ENCODE data around the gene JPH2. TPM values are rescaled to one million over a fixed set of nuclear protein-coding genes. Genes with fewer than 3 reads are reported as not detected.

Gene JPH2
- total RNA-seq, 1 experiment from 2014 or later: 0.81 TPM

GRCh38 chr20:44198872-44199271 lies 11.9 kb upstream of the JPH2 start:
- Mint-ChIP-seq H3K27me3 (ENCODE audit: low read depth) (no peaks in the 10 kb centered on the region), H3K27ac (no peak overlapping the region), H3K36me3 (peaks cover 54% of the 10 kb centered on the region), H3K4me3 (no peak overlapping the region), H3K4me1 (no peaks in the 10 kb centered on the region), H3K9me3 (no peaks in the 10 kb centered on the region)
- ChIA-PET CTCF (no interaction called here), POLR2A (no interaction called here)
- no peak for ATAC-seq
- no peak for DNase-seq (ENCODE audit: low spot score)
- TF ChIP-seq TEAD1 (CRISPR knock-in tag; IDR thresholded peaks at IDR 0.05): no peak
- no peak for TF ChIP-seq CREM (CRISPR knock-in tag; IDR thresholded peaks at IDR 0.05)
- TF ChIP-seq GRHL2 (CRISPR knock-in tag; IDR thresholded peaks at IDR 0.05; ENCODE audit: insufficient replicate concordance, severe bottlenecking): no peak
- no peak for TF ChIP-seq ZNF232 (CRISPR knock-in tag; IDR thresholded peaks at IDR 0.05)
- no peak for TF ChIP-seq OVOL2 (CRISPR knock-in tag; IDR thresholded peaks at IDR 0.05; ENCODE audit: borderline replicate concordance)

DNA sequence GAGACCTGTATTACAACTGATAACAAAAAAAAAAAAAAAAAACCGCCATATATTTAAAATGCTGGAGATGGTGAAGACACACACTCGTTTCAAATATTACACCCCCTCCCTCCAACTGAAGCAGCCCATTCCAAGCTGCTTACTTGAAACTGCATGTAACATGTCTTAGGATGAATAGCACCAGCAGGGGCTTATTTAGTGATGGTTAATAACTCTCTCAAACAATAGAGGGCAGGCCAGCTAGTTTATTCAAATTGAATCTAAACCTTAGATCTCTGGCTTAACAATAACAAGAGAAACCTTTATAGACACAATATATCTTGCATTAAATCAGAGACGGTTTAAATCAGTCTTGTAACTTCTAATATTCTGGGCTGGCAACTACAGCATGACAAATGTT lies 9.3 kb upstream of the JPH2 start:
- Mint-ChIP-seq H3K27me3 (ENCODE audit: low read depth) (no peaks in the 10 kb centered on the region; the same call in 1 of the 2 replicates), H3K36me3 (peaks cover 36% of the 10 kb centered on the region), H3K9me3 (no peaks in the 10 kb centered on the region), H3K4me3 (no peak overlapping the region), H3K27ac (no peak overlapping the region), H3K4me1 (no peaks in the 10 kb centered on the region)
- CTCF ChIA-PET: interaction anchor here (0.7 to 2.5 kb wide), 8 partner anchors 22 to 843 kb away, joined by 3 to 19 read pairs (median 4); partner anchors contain the start of gene FITM2
- DNase-seq (ENCODE audit: low spot score) (no peak), ATAC-seq (no peak)
- TF ChIP-seq, protein P1, sequence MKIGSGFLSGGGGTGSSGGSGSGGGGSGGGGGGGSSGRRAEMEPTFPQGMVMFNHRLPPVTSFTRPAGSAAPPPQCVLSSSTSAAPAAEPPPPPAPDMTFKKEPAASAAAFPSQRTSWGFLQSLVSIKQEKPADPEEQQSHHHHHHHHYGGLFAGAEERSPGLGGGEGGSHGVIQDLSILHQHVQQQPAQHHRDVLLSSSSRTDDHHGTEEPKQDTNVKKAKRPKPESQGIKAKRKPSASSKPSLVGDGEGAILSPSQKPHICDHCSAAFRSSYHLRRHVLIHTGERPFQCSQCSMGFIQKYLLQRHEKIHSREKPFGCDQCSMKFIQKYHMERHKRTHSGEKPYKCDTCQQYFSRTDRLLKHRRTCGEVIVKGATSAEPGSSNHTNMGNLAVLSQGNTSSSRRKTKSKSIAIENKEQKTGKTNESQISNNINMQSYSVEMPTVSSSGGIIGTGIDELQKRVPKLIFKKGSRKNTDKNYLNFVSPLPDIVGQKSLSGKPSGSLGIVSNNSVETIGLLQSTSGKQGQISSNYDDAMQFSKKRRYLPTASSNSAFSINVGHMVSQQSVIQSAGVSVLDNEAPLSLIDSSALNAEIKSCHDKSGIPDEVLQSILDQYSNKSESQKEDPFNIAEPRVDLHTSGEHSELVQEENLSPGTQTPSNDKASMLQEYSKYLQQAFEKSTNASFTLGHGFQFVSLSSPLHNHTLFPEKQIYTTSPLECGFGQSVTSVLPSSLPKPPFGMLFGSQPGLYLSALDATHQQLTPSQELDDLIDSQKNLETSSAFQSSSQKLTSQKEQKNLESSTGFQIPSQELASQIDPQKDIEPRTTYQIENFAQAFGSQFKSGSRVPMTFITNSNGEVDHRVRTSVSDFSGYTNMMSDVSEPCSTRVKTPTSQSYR (CRISPR knock-in tag; IDR thresholded peaks at IDR 0.05): no peak
- POLR2A ChIA-PET: no interaction called here

- Mint-ChIP-seq H3K27me3 (ENCODE audit: low read depth) (no peaks in the 10 kb centered on the region; the same call in none of the 2 replicates), H3K9me3 (no peaks in the 10 kb centered on the region), H3K27ac (no peak overlapping the region; the same call in 1 of the 2 replicates), H3K36me3 (peaks cover 31% of the 10 kb centered on the region), H3K4me3 (no peak overlapping the region), H3K4me1 (no peaks in the 10 kb centered on the region)
- DNase-seq (ENCODE audit: low spot score): no peak
- ChIA-PET CTCF (interaction anchor here (0.9 to 2.5 kb wide), 5 partner anchors 23 to 115 kb away, joined by 3 to 19 read pairs (median 4); partner anchors contain the start of gene FITM2), POLR2A (interaction anchor here (0.7 kb wide), 1 partner anchor 17 kb away, joined by 3 read pairs; no protein-coding TSS in a partner anchor)
- no peak for ATAC-seq
- TF ChIP-seq IRF1 (CRISPR knock-in tag; IDR thresholded peaks at IDR 0.05) (no peak), AFF4 (CRISPR knock-in tag; IDR thresholded peaks at IDR 0.05; ENCODE audit: borderline replicate concordance) (no peak), NR2C2 (CRISPR knock-in tag; IDR thresholded peaks at IDR 0.05) (no peak), ATF2 (CRISPR knock-in tag; IDR thresholded peaks at IDR 0.05; ENCODE audit: borderline replicate concordance, low read depth) (no peak), ETV6 (CRISPR knock-in tag; IDR thresholded peaks at IDR 0.05) (no peak), TCF7 (CRISPR knock-in tag; IDR thresholded peaks at IDR 0.05; ENCODE audit: low read depth) (no peak), TEAD1 (CRISPR knock-in tag; IDR thresholded peaks at IDR 0.05) (no peak)
These were observed 8.6 kb upstream of the JPH2 start for GRCh38 chr20:44195605-44196004.

Data from WTC11 (cell line).